SHP77 (cell line): ENCODE results near the gene CHCHD3.
"Not testable (repeated sequence)": the region's sequence is repeated elsewhere in the genome, so short reads cannot be mapped to it uniquely, and the experiment has no call there.

Experiments used
- DNase-seq, 2 experiments: peaks; one replicate each; lab custom pipeline; 2025; lab: John Stamatoyannopoulos, UW

The CHCHD3 gene

GRCh38 chr7:133044722-133045473, 37.0 kb downstream of the CHCHD3 start:
- no peak for DNase-seq

- no peak for DNase-seq
These were observed 41.2 kb downstream of the CHCHD3 start for GRCh38 chr7:133040674-133041073.

- DNase-seq = no peak
These were observed 41.7 kb downstream of the CHCHD3 start for GRCh38 chr7:133040178-133040577.

GRCh38 chr7:133039614-133040013, 42.3 kb downstream of the CHCHD3 start:
- no peak for DNase-seq

- no peak for DNase-seq
These were observed 45.6 kb downstream of the CHCHD3 start for GRCh38 chr7:133036289-133036688.

- not testable (repeated sequence) for DNase-seq
These were observed 46.6 kb downstream of the CHCHD3 start for GRCh38 chr7:133035240-133035639.

GRCh38 chr7:133030346-133030745, 51.5 kb downstream of the CHCHD3 start:
- no peak for DNase-seq

GRCh38 chr7:133029463-133029862, 52.4 kb downstream of the CHCHD3 start:
- no peak for DNase-seq

- no peak for DNase-seq
These were observed 54.5 kb downstream of the CHCHD3 start for GRCh38 chr7:133027397-133027796.

- DNase-seq = no peak
These were observed 55.6 kb downstream of the CHCHD3 start for GRCh38 chr7:133026210-133026859.

GRCh38 chr7:133025056-133025455, 56.8 kb downstream of the CHCHD3 start:
- no peak for DNase-seq

- DNase-seq = no peak
These were observed 57.3 kb downstream of the CHCHD3 start for GRCh38 chr7:133024596-133024995.

GRCh38 chr7:133023370-133024071, 58.4 kb downstream of the CHCHD3 start:
- DNase-seq = no peak

- no peak for DNase-seq
These were observed 59.2 kb downstream of the CHCHD3 start for GRCh38 chr7:133022661-133023060.

- DNase-seq = no peak
These were observed 60.7 kb downstream of the CHCHD3 start for GRCh38 chr7:133021196-133021595.

- DNase-seq = no peak
These were observed 61.4 kb downstream of the CHCHD3 start for GRCh38 chr7:133020496-133020895.

- DNase-seq = no peak
These were observed 62.3 kb downstream of the CHCHD3 start for GRCh38 chr7:133019590-133019989.

- DNase-seq = no peak
These were observed 65.3 kb downstream of the CHCHD3 start for GRCh38 chr7:133016604-133017003.

- no peak for DNase-seq
These were observed 66.0 kb downstream of the CHCHD3 start for GRCh38 chr7:133015888-133016287.

GRCh38 chr7:133011746-133012145, 70.1 kb downstream of the CHCHD3 start:
- no peak for DNase-seq

- DNase-seq = no peak
These were observed 72.3 kb downstream of the CHCHD3 start for GRCh38 chr7:133009426-133010252.

- no peak for DNase-seq
These were observed 73.9 kb downstream of the CHCHD3 start for GRCh38 chr7:133007961-133008360.
